ENCODE data around the gene BRSK1. TPM values are rescaled to one million over a fixed set of nuclear protein-coding genes. Genes with fewer than 3 reads are reported as not detected.
A peak's percentile ranks its signal among the peaks of the same experiment; 100 is the strongest.

The BRSK1 gene
- total RNA-seq, 1 donor from 2014 or later, result 1.3 TPM

- H3K4me3 ChIP-seq, result no peak overlapping the region
- DNase-seq (no peak), ATAC-seq (no peak)
- H3K36me3 ChIP-seq, result no peaks in the 10 kb centered on the region
- H3K27ac ChIP-seq, result no peak overlapping the region
- no peaks in the 10 kb centered on the region for H3K9me3 ChIP-seq
- H3K4me1 ChIP-seq, result peaks cover 7% of the 10 kb centered on the region
- TF ChIP-seq CTCF (IDR thresholded peaks at IDR 0.05), result no peak
- H3K27me3 ChIP-seq, result no peaks in the 10 kb centered on the region
- intact Hi-C loops (cut with DNase I), result no loop called here
Observed at GRCh38 chr19:55303477-55303876, 19.7 kb downstream of the BRSK1 start.

- peaks cover 7% of the 10 kb centered on the region for H3K4me1 ChIP-seq
- H3K27ac ChIP-seq, result no peak overlapping the region
- TF ChIP-seq CTCF (IDR thresholded peaks at IDR 0.05), result no peak
- no peaks in the 10 kb centered on the region for H3K27me3 ChIP-seq
- intact Hi-C loops (cut with DNase I), result no loop called here
- ATAC-seq (peak; percentile 12), DNase-seq (no peak)
- H3K4me3 ChIP-seq, result no peak overlapping the region
- no peaks in the 10 kb centered on the region for H3K9me3 ChIP-seq
- no peaks in the 10 kb centered on the region for H3K36me3 ChIP-seq
Observed at GRCh38 chr19:55304279-55304978, 20.6 kb downstream of the BRSK1 start.

GRCh38 chr19:55304980-55305379, 21.2 kb downstream of the BRSK1 start:
- Histone ChIP-seq H3K9me3 (no peaks in the 10 kb centered on the region), H3K36me3 (no peaks in the 10 kb centered on the region), H3K27ac (no peak overlapping the region), H3K4me1 (peaks cover 7% of the 10 kb centered on the region), H3K27me3 (no peaks in the 10 kb centered on the region), H3K4me3 (no peak overlapping the region)
- no peak for TF ChIP-seq CTCF (IDR thresholded peaks at IDR 0.05)
- ATAC-seq, result no peak
- intact Hi-C loops (cut with DNase I), result no loop called here
- no peak for DNase-seq

- H3K4me3 ChIP-seq, result no peak overlapping the region
- peaks cover 7% of the 10 kb centered on the region for H3K4me1 ChIP-seq
- intact Hi-C loops (cut with DNase I), result no loop called here
- no peak overlapping the region for H3K27ac ChIP-seq
- TF ChIP-seq CTCF (IDR thresholded peaks at IDR 0.05), result no peak
- no peaks in the 10 kb centered on the region for H3K36me3 ChIP-seq
- no peaks in the 10 kb centered on the region for H3K9me3 ChIP-seq
- H3K27me3 ChIP-seq, result no peaks in the 10 kb centered on the region
- peak; percentile 57 for ATAC-seq
- DNase-seq, result no peak
Observed at GRCh38 chr19:55305491-55305890, 21.7 kb downstream of the BRSK1 start.

- Histone ChIP-seq H3K36me3 (no peaks in the 10 kb centered on the region), H3K27ac (no peak overlapping the region), H3K4me3 (no peak overlapping the region), H3K4me1 (peaks cover 7% of the 10 kb centered on the region), H3K27me3 (no peaks in the 10 kb centered on the region), H3K9me3 (no peaks in the 10 kb centered on the region)
- intact Hi-C loops (cut with DNase I), result no loop called here
- DNase-seq (no peak), ATAC-seq (no peak)
- no peak for TF ChIP-seq CTCF (IDR thresholded peaks at IDR 0.05)
Observed at GRCh38 chr19:55305983-55306562, 22.3 kb downstream of the BRSK1 start.
